HepG2 (cell line): ENCODE data around the gene POLR3GL. TPM values are rescaled to one million over a fixed set of nuclear protein-coding genes. Genes with fewer than 3 reads are reported as not detected.

Experiments used
- ASH2L ChIP-seq: fragments of 300-600, 200-600 bp; sonication (generic); IDR thresholded peaks from 2 replicates; pipeline ENCODE4 v1.7.0; 2017; ENCODE audit warnings: low read depth, mild to moderate bottlenecking, moderate library complexity, mixed read lengths, low read length; ENCODE audit not compliant: insufficient read length
- ATF7-NPFF ChIP-seq: sonication (generic); formaldehyde crosslinking; IDR thresholded peaks from 2 replicates; pipeline ENCODE4 v1.8.1; 2023; ENCODE audit warnings: mild to moderate bottlenecking, low read depth, missing genetic modification reagents, moderate library complexity
- ERF ChIP-seq: IDR thresholded peaks from 2 replicates; pipeline ENCODE4 v1.6.1; 2018; ENCODE audit warnings: missing biosample characterization, missing genetic modification reagents
- ESRRA ChIP-seq: sonication (generic); formaldehyde crosslinking; IDR thresholded peaks from 2 replicates; pipeline ENCODE4 v1.5.1; 2020; ENCODE audit warnings: mild to moderate bottlenecking, low read depth, missing genetic modification reagents
- KAT8 ChIP-seq: IDR thresholded peaks from 2 replicates; pipeline ENCODE4 v1.6.1; 2016; ENCODE audit warnings: missing genetic modification reagents, missing compliant biosample characterization
- KLF16 ChIP-seq, 2 experiments: sonication (generic) in 1 of 2; formaldehyde crosslinking in 1 of 2; IDR thresholded peaks; 2 replicates each; pipeline versions ENCODE4 v1.6.1 to v1.8.0; 2016 to 2023; ENCODE audit warnings: missing genetic modification reagents in 2 of 2, missing compliant biosample characterization in 1 of 2
- MEF2D ChIP-seq: sonication (generic); formaldehyde crosslinking; IDR thresholded peaks from 2 replicates; pipeline ENCODE4 v1.5.1; 2020; ENCODE audit warnings: mild to moderate bottlenecking, missing genetic modification reagents
- MIXL1 ChIP-seq: IDR thresholded peaks from 2 replicates; pipeline ENCODE4 v1.6.1; 2016
- SYNCRIP ChIP-seq: fragments of 200-400 bp; formaldehyde crosslinking; IDR thresholded peaks from 2 replicates; pipeline ENCODE4 v1.6.1; 2018; ENCODE audit warnings: mild to moderate bottlenecking, low read depth, low read length; ENCODE audit not compliant: insufficient read depth
- THAP9 ChIP-seq: sonication (generic); formaldehyde crosslinking; IDR thresholded peaks from 2 replicates; pipeline ENCODE4; 2020; ENCODE audit warnings: missing genetic modification reagents, mild to moderate bottlenecking, borderline replicate concordance
- YEATS2 ChIP-seq: sonication (generic); formaldehyde crosslinking; IDR thresholded peaks from 2 replicates; pipeline ENCODE4 v1.4.0; 2020; ENCODE audit warnings: missing genetic modification reagents, borderline replicate concordance
- ZFY ChIP-seq: sonication (generic); formaldehyde crosslinking; IDR thresholded peaks from 2 replicates; pipeline ENCODE4 v1.4.0; 2020; ENCODE audit warnings: missing genetic modification reagents
- ZNF460 ChIP-seq: sonication (generic); formaldehyde crosslinking; IDR thresholded peaks from 2 replicates; pipeline ENCODE4 v1.5.1; 2020; ENCODE audit warnings: missing genetic modification reagents, mild to moderate bottlenecking, borderline replicate concordance
- ZNF580 ChIP-seq: IDR thresholded peaks from 2 replicates; pipeline ENCODE4 v1.6.1; 2016; ENCODE audit warnings: low read depth, borderline replicate concordance
- ZNF589 ChIP-seq: sonication (generic); formaldehyde crosslinking; conservative IDR thresholded peaks from 2 replicates; pipeline ENCODE4 v1.8.0; 2022; ENCODE audit warnings: mild to moderate bottlenecking, moderate library complexity, missing genetic modification reagents
- ZNF607 ChIP-seq: sonication (generic); formaldehyde crosslinking; IDR thresholded peaks from 2 replicates; pipeline ENCODE4 v1.5.1; 2020; ENCODE audit warnings: missing genetic modification reagents, mild to moderate bottlenecking, borderline replicate concordance
- ZNF775 ChIP-seq: sonication (generic); formaldehyde crosslinking; IDR thresholded peaks from 2 replicates; pipeline ENCODE4 v1.4.0; 2020; ENCODE audit warnings: missing genetic modification reagents, mild to moderate bottlenecking, moderate library complexity, borderline replicate concordance
- ZNF788 ChIP-seq: sonication (generic); formaldehyde crosslinking; IDR thresholded peaks from 2 replicates; pipeline ENCODE4 v1.5.0; 2020; ENCODE audit warnings: mild to moderate bottlenecking, missing genetic modification reagents, borderline replicate concordance
- ZNF841 ChIP-seq: sonication (generic); formaldehyde crosslinking; IDR thresholded peaks from 2 replicates; pipeline ENCODE4 v1.8.1; 2023; ENCODE audit warnings: missing genetic modification reagents, borderline replicate concordance
- ZSCAN25 ChIP-seq: sonication (generic); formaldehyde crosslinking; IDR thresholded peaks from 2 replicates; pipeline ENCODE4 v1.8.0; 2022; ENCODE audit warnings: mild to moderate bottlenecking, missing genetic modification reagents
- polyA plus RNA-seq, 8 experiments: library from polyadenylated mRNA; depleted of rRNA in 3 of 8; stranded (reverse) in 7 of 8; unstranded in 1 of 8; fragments of >200 nt; fragmentation: Illumina TruSeq in 4 of 8; extraction: Trizol in 4 of 8; gene quantifications; 2 replicates each; pipeline versions ENCODE4 v1.2.1 to v1.2.3, GENCODE V29; 2011 to 2016; ENCODE audit warnings: low read depth in 4 of 8, missing spikeins in 1 of 8, mixed read lengths in 1 of 8; ENCODE audit not compliant: insufficient read depth in 1 of 8
- total RNA-seq, 5 experiments: library from RNA; depleted of rRNA; stranded (reverse); fragments of >200 nt; fragmentation: Illumina TruSeq; extraction: Trizol; gene quantifications; 2 replicates each; pipeline ENCODE4 v1.2.3, GENCODE V29; 2016; ENCODE audit warnings: low read depth in 1 of 5
- TF ChIP-seq, protein P1 (sequence below), 2 experiments: sonication (generic) in 1 of 2; formaldehyde crosslinking in 1 of 2; IDR thresholded peaks; 2 replicates each; pipeline versions ENCODE4 v1.4.0 to v1.6.1; 2018 to 2020; ENCODE audit warnings: missing genetic modification reagents in 2 of 2, borderline replicate concordance in 1 of 2, low read depth in 1 of 2, mild to moderate bottlenecking in 1 of 2, missing biosample characterization in 1 of 2
- TF ChIP-seq, protein P2 (sequence below): IDR thresholded peaks from 2 replicates; pipeline ENCODE4 v1.6.1; 2016

The POLR3GL gene
- total and polyA plus RNA-seq, 2 of the 13 experiments (the other 11 are each of a cell fraction or from before 2014, with no cell fraction given) = 11.5 to 12.4 TPM

- TF ChIP-seq ZFY (CRISPR knock-in tag) (peak; percentile 57), YEATS2 (CRISPR knock-in tag) (peak; percentile 71; the same call in 1 of the 2 replicates), ZNF775 (CRISPR knock-in tag) (no peak), MIXL1 (CRISPR knock-in tag) (no peak), ASH2L (peak; percentile 71), ZNF460 (CRISPR knock-in tag) (no peak), MEF2D (CRISPR knock-in tag) (peak; percentile 30; the same call in 1 of the 2 replicates), ZNF580 (CRISPR knock-in tag) (no peak), ZSCAN25 (peak; percentile 31; the same call in 1 of the 2 replicates), KLF16 (CRISPR knock-in tag; IDR thresholded peaks at IDR 0.05) (peak in 1 of 2 experiments; percentile 57; a peak in 2 of 4 replicates), ERF (CRISPR knock-in tag) (0 out of 2 replicates have a peak, but pooled peaks have one; percentile 31), ZNF788 (CRISPR knock-in tag) (peak; percentile 14; the same call in 1 of the 2 replicates), ZNF841 (no peak), SYNCRIP (no peak), ZNF589 (CRISPR knock-in tag) (0 out of 2 replicates have a peak, but pooled peaks have one; percentile 12), ESRRA (CRISPR knock-in tag) (no peak; the same call in 1 of the 2 replicates), KAT8 (CRISPR knock-in tag) (peak; percentile 65; the same call in 1 of the 2 replicates), THAP9 (no peak), ATF7-NPFF (CRISPR knock-in tag) (peak; percentile 66; the same call in 1 of the 2 replicates), ZNF607 (no peak)
- TF ChIP-seq, protein P1, sequence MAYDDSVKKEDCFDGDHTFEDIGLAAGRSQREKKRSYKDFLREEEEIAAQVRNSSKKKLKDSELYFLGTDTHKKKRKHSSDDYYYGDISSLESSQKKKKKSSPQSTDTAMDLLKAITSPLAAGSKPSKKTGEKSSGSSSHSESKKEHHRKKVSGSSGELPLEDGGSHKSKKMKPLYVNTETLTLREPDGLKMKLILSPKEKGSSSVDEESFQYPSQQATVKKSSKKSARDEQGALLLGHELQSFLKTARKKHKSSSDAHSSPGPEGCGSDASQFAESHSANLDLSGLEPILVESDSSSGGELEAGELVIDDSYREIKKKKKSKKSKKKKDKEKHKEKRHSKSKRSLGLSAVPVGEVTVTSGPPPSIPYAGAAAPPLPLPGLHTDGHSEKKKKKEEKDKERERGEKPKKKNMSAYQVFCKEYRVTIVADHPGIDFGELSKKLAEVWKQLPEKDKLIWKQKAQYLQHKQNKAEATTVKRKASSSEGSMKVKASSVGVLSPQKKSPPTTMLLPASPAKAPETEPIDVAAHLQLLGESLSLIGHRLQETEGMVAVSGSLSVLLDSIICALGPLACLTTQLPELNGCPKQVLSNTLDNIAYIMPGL (CRISPR knock-in tag; IDR thresholded peaks at IDR 0.05; ENCODE audit: borderline replicate concordance in 1 of 2, low read depth in 1 of 2) = peak; percentile 18 to 51; a peak in 1 of 4 replicates
- TF ChIP-seq, protein P2, sequence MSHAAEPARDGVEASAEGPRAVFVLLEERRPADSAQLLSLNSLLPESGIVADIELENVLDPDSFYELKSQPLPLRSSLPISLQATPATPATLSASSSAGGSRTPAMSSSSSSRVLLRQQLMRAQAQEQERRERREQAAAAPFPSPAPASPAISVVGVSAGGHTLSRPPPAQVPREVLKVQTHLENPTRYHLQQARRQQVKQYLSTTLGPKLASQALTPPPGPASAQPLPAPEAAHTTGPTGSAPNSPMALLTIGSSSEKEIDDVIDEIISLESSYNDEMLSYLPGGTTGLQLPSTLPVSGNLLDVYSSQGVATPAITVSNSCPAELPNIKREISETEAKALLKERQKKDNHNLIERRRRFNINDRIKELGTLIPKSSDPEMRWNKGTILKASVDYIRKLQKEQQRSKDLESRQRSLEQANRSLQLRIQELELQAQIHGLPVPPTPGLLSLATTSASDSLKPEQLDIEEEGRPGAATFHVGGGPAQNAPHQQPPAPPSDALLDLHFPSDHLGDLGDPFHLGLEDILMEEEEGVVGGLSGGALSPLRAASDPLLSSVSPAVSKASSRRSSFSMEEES (CRISPR knock-in tag) = no peak
These were observed 46.1 kb upstream of the POLR3GL start, which contains the start of gene PEX11B (continued) for GRCh38 chr1:145918144-145918991.
